C4-2B (cell line): ENCODE results near the gene MYO1E.

ENCODE experiments used
- H3K27ac ChIP-seq: fragments of 450-650 bp; 2 replicates; pipeline ENCODE4 v1.5.1; 2017
- CTCF ChIP-seq: fragments of 450-650 bp; conservative IDR thresholded peaks from 2 replicates; pipeline ENCODE4 v1.5.1; 2017; ENCODE audit warnings: mild to moderate bottlenecking
- ZFX ChIP-seq: fragments of 450-650 bp; IDR thresholded peaks from 2 replicates; pipeline ENCODE4 v1.6.1; 2017

The MYO1E gene

GRCh38 chr15:59237119-59237855 lies 135.4 kb downstream of the MYO1E start:
- H3K27ac ChIP-seq, result no peak overlapping the region
- TF ChIP-seq ZFX (no peak), CTCF (no peak)

GRCh38 chr15:59236394-59236793 lies 136.3 kb downstream of the MYO1E start:
- TF ChIP-seq CTCF, result no peak
- TF ChIP-seq ZFX, result no peak
- no peak overlapping the region for H3K27ac ChIP-seq

- H3K27ac ChIP-seq, result no peak overlapping the region
- TF ChIP-seq CTCF (no peak), ZFX (no peak)
Measured at GRCh38 chr15:59232476-59232875, 140.2 kb downstream of the MYO1E start.

- no peak overlapping the region for H3K27ac ChIP-seq
- TF ChIP-seq CTCF, result no peak
- TF ChIP-seq ZFX, result no peak
Measured at GRCh38 chr15:59230531-59231055, 142.1 kb downstream of the MYO1E start.

GRCh38 chr15:59229453-59229852 lies 143.2 kb downstream of the MYO1E start:
- H3K27ac ChIP-seq, result no peak overlapping the region
- TF ChIP-seq ZFX (no peak), CTCF (no peak)

- H3K27ac ChIP-seq, result no peak overlapping the region
- TF ChIP-seq ZFX (no peak), CTCF (no peak)
Measured at GRCh38 chr15:59229015-59229414, 143.7 kb downstream of the MYO1E start.

GRCh38 chr15:59227021-59227420 lies 145.7 kb downstream of the MYO1E start:
- H3K27ac ChIP-seq, result no peak overlapping the region
- no peak for TF ChIP-seq ZFX
- no peak for TF ChIP-seq CTCF
